Calu3 (cell line): ENCODE data around the gene ATG9B. TPM values are rescaled to one million over a fixed set of nuclear protein-coding genes. Genes with fewer than 3 reads are reported as not detected.
"Not testable (repeated sequence)": the region's sequence is repeated elsewhere in the genome, so short reads cannot be mapped to it uniquely, and the experiment has no call there.

ENCODE experiments used
- BruUV-seq: library from RNA; stranded (reverse); fragments of 400-500 nt; replicated peaks from 2 replicates; lab custom pipeline; 2021; lab: Mats Ljungman, UMichigan
- CTCF ChIA-PET: fragments of 300-600 bp; sonication (Branson Sonifier 250); formaldehyde crosslinking; loops from one replicate; lab custom pipeline; 2022; ENCODE audit warnings: antibody characterized with exemption; lab: Charles Lee
- DNase-seq: peaks from one replicate; pipeline ENCODE4 v3.0.0; 2022
- H3K27ac Mint-ChIP-seq: one replicate; pipeline ENCODE4 v1.8.0; 2022; ENCODE audit warnings: mixed read lengths; ENCODE audit not compliant: unreplicated experiment
- H3K27me3 Mint-ChIP-seq: one replicate; pipeline ENCODE4 v1.8.0; 2022; ENCODE audit warnings: mixed read lengths; ENCODE audit not compliant: unreplicated experiment
- H3K36me3 Mint-ChIP-seq: one replicate; pipeline ENCODE4 v1.8.0; 2022; ENCODE audit warnings: mild to moderate bottlenecking, moderate library complexity, mixed read lengths; ENCODE audit not compliant: insufficient read depth, unreplicated experiment
- H3K4me1 Mint-ChIP-seq: one replicate; pipeline ENCODE4 v1.8.0; 2022; ENCODE audit warnings: mild to moderate bottlenecking, low read depth, mixed read lengths; ENCODE audit not compliant: unreplicated experiment
- H3K4me3 Mint-ChIP-seq: one replicate; pipeline ENCODE4 v1.8.0; 2022; ENCODE audit warnings: mild to moderate bottlenecking, low read depth, moderate library complexity, mixed read lengths; ENCODE audit not compliant: unreplicated experiment
- H3K9me3 Mint-ChIP-seq: one replicate; pipeline ENCODE4 v1.8.0; 2022; ENCODE audit warnings: low read depth, mixed read lengths; ENCODE audit not compliant: unreplicated experiment
- CTCF ChIP-seq: fragments of 200-600 bp; IDR thresholded peaks from one replicate; pipeline ENCODE4 v1.8.0; 2022; ENCODE audit warnings: antibody characterized with exemption; ENCODE audit not compliant: unreplicated experiment
- intact Hi-C: fragments of 100-400 bp; cut with micrococcal nuclease; formaldehyde crosslinking; loops from one replicate; pipeline ENCODE4 v1.10.0; 2022; ENCODE audit not compliant: unreplicated experiment
- total RNA-seq: library from RNA; stranded (reverse); gene quantifications from 2 replicates; pipeline ENCODE4 v1.2.3, GENCODE V29; 2022

The ATG9B gene
- total RNA-seq, 1 experiment from 2014 or later, result 7.9 TPM

DNA sequence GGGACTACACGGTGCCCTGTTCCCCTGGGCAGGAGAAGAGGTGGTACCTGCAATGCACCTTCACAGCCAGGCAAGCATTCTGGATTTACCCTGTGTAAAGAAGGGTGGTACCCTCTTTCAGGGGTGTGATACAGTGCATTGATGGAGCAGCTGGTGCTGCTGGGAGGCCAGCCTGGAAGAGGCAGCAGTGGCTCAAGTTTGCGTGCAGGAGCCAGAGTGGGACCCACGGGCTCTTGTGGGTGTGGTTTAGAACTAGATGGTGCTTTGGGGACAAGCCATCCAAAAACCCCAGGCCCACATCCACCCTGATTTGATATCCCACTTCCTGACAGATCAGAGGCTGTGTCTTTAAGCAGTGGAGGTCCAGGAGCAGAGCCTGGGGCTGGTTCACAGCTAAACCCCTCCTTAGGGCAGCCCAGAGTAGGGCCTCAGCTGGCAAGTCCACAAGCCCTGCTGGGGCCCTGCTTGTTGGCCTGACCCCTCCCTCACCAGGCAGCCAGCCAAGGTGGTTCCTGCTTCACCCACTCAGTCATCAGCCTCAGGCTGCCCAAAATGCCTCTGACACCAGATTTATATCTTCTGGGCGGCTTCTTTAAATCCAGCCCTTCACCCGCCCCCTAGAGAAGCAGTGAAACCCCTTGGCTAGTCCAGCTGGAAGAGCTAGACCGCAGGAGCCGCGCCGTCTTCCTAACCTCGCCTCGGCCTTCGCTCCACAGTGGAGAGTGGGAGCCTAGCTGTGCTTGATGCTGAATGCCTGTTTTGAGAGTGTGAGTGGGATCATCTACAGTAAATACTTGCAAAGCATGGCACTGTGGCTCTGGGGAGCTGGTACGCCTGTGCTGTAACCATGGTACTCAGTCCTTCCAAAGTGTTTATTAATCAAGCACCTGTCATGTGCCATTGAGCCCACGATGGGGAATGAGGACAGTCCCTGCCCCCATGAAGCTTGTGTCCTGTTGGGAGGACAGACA, 22.6 kb upstream of the ATG9B start:
- Mint-ChIP-seq H3K4me1 (no peaks in the 10 kb centered on the region), H3K36me3 (peaks cover 8% of the 10 kb centered on the region), H3K9me3 (no peaks in the 10 kb centered on the region), H3K4me3 (no peak overlapping the region), H3K27ac (no peak overlapping the region), H3K27me3 (no peaks in the 10 kb centered on the region)
- BruUV-seq, result no TSS peak
- CTCF ChIA-PET, result interaction anchor here (0.5 kb wide), 1 partner anchor 37 kb away, joined by 5 read pairs; no protein-coding TSS in a partner anchor
- TF ChIP-seq CTCF, result no peak
- intact Hi-C loops, result no loop called here
- no peak for DNase-seq

GRCh38 chr7:151045967-151046366, 21.7 kb upstream of the ATG9B start:
- Mint-ChIP-seq H3K4me3 (no peak overlapping the region), H3K27me3 (no peaks in the 10 kb centered on the region), H3K36me3 (peaks cover 17% of the 10 kb centered on the region), H3K9me3 (no peaks in the 10 kb centered on the region), H3K27ac (no peak overlapping the region), H3K4me1 (no peaks in the 10 kb centered on the region)
- no peak for DNase-seq
- TF ChIP-seq CTCF, result no peak
- intact Hi-C loops, result no loop called here
- BruUV-seq, result no TSS peak
- CTCF ChIA-PET, result interaction anchor here (0.5 kb wide), 1 partner anchor 36 kb away, joined by 5 read pairs; no protein-coding TSS in a partner anchor

DNA sequence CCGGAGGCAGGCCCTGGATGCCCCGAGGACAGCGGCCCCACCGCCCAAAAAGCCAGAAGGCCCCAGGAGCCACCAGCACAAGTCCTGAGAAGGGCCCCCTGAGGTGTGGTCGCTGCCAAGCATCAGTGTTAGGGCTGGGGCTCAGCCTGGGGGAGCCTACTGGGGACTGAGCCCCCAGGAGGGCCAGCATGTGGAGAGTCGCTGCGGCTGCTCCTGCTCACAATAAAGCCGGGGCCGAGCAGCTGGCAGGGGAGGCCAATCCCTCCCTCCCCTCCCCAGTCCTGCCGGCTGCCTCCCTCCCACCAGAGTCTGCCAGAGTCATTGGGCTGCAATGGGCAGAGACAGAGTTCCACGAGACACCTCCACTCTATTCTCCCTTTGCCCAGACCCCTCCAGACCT, 21.0 kb upstream of the ATG9B start:
- peaks cover 21% of the 10 kb centered on the region for H3K36me3 Mint-ChIP-seq

GRCh38 chr7:151043959-151044358, 19.7 kb upstream of the ATG9B start:
- H3K9me3 Mint-ChIP-seq, result no peaks in the 10 kb centered on the region
- H3K4me3 Mint-ChIP-seq, result no peak overlapping the region
- TF ChIP-seq CTCF, result no peak
- peaks cover 15% of the 10 kb centered on the region for H3K4me1 Mint-ChIP-seq
- intact Hi-C loops, result no loop called here
- no peak overlapping the region for H3K27ac Mint-ChIP-seq
- no TSS peak for BruUV-seq
- no peak for DNase-seq
- H3K36me3 Mint-ChIP-seq, result peaks cover 33% of the 10 kb centered on the region
- CTCF ChIA-PET, result interaction anchor here (1.1 kb wide), 1 partner anchor 17 kb away, joined by 3 read pairs; no protein-coding TSS in a partner anchor
- no peaks in the 10 kb centered on the region for H3K27me3 Mint-ChIP-seq

More for the DNA sequence above, 21.0 kb upstream of the ATG9B start:
- Mint-ChIP-seq H3K4me3 (no peak overlapping the region), H3K27ac (no peak overlapping the region), H3K27me3 (no peaks in the 10 kb centered on the region), H3K9me3 (no peaks in the 10 kb centered on the region), H3K4me1 (peaks cover 2% of the 10 kb centered on the region)
- TF ChIP-seq CTCF, result no peak
- CTCF ChIA-PET, result no interaction called here
- no peak for DNase-seq
- BruUV-seq, result no TSS peak
- intact Hi-C loops, result no loop called here

DNA sequence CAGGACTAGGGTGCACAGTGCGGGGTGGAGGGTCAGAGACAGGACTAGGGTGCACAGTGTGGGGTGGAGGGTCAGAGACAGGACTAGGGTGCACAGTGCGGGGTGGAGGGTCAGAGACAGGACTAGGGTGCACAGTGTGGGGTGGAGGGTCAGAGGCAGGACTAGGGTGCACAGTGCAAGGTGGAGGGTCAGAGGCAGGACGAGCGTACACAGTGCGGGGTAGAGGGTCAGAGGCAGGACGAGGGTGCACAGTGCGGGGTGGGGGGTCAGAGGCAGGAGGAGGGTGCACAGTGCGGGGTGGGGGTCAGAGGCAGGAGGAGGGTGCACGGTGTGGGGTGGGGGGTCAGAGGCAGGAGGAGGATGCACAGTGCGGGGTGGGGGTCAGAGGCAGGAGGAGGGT, 19.2 kb upstream of the ATG9B start:
- H3K27ac Mint-ChIP-seq, H3K27me3 Mint-ChIP-seq, H3K9me3 Mint-ChIP-seq, DNase-seq, H3K4me3 Mint-ChIP-seq, intact Hi-C loops, BruUV-seq, CTCF ChIA-PET: not testable (repeated sequence)
- Mint-ChIP-seq H3K4me1 (peaks cover 20% of the 10 kb centered on the region), H3K36me3 (peaks cover 33% of the 10 kb centered on the region)
